ENCODE results near the gene NAA20.
A peak's percentile ranks its signal among the peaks of the same experiment; 100 is the strongest.

The NAA20 gene

DNA sequence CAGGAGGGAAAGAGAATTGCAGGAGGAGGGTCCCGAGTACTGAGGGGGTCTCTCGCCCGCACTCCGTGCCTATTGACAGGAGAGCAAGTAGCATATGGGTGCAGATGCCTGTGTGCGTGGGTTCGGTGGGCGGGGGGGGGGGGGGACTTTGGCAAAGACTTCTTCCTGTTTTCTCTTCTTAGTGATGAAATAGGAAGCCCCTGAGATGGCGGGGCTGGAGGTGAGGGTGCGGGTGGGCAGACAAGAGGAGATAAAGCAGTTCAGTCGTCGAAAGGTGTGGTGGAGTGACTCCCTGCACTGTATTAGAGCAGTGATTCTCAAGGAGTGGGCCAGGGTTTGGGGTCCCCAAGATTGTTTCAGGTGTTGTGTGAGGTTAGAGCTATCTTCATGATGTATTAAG lies 3.7 kb downstream of the NAA20 start:
- no peak for DNase-seq

DNA sequence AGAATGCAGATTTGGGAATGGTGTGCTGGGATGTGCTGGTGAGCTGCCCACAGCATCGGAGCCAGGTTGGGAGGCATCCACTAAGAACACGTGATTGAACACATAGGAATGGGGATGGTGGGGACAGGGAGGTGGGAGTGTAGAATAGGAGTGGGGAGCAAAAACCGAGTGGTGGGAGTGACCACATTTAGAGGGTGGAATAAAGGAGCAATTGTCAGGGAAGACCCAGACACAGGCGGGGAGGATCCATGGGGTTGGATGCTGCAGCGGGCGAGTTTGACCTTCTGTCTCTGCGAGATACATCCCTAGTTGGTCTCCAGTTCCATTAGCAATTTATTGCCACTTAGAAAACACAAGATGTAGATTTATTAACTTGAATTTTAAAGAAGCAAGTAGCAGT lies 4.7 kb downstream of the NAA20 start:
- no peak for DNase-seq

DNA sequence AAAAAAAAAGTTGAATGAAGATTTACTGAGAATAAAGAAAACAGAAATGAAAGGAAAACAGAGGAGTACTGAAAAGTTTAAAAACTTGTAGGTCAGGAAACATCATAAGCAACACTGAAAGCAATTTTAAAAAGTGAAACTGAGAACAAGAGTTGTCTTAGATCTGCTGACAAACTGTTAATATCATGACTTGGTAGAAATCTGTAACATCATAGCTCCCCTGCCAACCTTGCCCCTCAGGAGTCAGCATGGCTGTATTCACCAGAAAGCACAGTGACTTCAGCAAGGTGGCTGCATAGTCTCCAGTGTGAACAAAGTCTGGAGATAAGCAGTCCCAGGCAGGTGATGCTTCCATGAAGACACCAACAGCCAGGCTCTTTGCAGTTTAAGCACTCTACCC lies 5.3 kb downstream of the NAA20 start:
- DNase-seq = no peak

DNA sequence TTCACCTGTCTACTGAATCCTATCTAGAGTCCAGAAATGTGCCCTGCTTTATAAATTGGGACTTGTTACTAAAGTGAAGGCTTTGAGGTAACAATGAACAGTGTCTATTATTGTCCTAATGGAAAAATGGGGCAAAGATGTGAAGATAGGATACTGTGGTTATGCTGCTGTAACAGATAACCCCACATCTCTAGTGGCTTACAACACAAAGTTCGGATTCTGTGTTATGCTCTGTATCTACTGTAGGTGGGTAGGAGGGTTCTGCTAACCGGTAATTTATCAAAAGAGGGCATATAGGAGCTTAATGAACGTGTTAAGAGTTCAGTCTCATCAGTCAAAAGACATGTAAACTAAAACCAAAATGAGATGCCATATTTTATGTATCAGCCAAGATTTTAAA lies 6.2 kb downstream of the NAA20 start:
- no peak for DNase-seq

DNA sequence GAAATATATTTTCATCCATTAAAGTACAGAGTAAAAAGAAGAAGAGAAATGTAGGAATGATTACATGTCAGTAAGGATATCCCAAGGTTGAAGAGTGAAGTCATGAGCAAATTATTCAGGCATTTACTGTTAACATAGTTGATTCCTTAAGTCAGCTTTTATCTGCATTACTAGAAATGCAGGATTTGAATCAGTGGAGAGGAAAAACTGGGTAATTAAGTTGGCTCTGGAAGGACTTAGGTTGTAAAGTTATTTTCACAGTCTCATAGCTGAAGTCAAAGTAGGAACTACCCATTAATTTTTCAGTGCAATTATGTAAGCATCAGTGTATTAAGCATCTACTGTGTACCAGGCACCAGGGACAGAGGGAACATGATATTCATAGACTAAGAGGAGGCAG lies 7.8 kb downstream of the NAA20 start:
- DNase-seq = no peak

DNA sequence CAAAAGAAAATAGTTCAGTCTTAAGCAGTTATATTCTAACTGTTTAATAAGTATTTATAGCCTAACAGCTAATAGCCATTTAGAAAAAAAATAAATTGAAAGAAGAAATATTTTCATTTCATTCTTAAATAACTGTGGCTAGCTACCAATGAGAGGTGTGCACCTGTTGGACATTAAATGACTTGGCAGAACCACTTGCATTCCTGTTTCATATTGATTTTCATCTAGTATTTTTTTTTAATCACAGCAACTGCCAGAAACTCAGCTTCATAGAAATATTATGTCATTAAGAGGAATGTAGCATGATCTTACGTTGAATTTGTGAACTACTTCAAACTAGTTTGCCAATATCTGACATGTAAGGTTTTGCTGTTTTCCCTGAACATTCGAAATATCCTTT lies 10.1 kb downstream of the NAA20 start:
- DNase-seq = no peak

DNA sequence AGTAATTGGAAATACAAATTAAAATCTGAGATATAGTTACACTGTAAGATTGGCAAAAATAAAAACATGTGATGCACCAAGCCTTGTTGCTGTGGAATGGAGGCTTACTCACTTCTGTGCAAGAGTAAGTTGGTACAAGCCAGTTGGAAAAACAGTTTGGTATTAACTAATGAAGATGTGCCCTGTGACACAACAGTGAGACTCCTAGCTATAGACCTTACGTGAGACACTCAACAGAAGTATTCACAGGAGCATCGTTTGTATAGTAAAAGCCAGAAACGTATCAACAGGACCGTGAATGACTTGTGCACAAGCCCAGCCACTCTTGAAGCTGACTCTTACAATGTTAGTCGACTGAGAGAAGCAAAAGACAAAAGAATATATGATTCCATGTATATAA lies 14.6 kb downstream of the NAA20 start:
- no peak for DNase-seq

DNA sequence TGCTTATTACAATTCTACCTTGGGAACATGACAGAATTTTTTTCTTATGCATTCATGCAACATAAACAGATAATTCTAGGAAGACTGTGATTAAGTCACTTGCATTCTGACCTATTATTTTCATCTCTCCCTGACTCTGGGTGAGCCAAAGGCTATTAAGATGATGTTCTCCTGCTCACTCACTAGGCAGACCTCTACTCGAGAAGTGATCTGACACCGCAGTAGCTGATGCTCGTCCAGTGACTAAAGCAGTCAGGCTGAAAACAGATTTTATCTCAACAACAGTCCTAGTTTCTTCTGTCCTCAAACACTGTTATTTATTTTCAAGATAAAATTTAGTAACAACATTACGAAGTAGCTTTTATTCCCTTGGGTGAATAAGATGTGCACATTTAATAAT lies 17.3 kb downstream of the NAA20 start:
- no peak for DNase-seq

DNA sequence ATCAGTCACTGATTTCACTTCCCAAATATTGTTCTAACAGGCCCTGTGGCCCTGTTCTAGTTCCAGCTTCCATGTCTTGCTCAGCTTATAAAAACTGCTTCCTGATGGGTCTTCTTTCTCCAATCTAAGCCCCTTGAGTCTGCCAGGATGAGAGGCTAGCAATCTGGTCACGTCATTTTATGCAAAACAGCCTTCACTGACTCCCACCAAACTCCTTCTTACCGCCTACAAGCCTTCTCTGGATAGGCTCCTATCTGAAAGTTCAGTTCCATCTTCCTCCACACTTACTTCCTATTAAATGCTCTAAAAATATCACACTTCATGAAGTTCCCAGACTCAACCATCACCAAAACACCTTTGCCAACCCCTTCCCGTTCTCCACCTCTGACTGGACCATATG lies 19.6 kb downstream of the NAA20 start:
- no peak for DNase-seq

DNA sequence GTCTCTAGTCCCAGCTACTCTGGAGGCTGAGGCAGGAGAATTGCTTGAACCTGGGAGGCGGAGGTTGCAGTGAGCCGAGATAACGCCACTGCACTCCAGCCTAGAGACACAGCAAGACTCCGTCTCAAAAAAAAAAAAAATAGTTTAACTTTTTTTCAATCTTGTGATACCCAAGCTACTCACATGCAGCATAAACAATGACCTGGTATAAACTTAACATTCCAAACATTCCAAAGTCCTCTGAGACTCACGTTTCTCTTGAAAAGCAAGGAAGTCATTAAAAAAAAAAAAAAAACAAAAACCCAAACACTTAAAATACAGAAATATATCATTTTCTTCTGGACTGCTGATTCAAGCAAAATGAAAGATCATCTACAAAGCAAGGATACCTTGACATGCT lies 20.8 kb downstream of the NAA20 start:
- DNase-seq = no peak

DNA sequence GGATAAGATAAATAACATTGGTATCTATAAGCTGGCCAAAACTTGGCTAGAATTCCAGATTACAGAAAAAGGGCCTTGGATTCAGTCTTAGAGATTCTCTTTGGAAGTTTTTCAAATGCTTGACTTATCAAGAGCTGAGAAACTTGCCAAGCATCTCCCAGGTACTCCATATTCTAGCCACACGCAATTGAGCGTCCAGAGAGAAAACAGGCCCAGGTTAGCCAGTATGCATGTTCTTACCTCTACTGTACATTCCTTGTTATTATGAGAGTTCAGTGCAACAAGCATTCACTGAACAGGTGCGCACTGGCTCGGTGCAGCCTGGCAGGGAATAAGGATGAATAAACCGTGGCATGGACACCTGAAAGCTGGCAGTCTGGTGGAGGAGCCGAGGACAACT lies 21.4 kb downstream of the NAA20 start:
- DNase-seq = no peak

DNA sequence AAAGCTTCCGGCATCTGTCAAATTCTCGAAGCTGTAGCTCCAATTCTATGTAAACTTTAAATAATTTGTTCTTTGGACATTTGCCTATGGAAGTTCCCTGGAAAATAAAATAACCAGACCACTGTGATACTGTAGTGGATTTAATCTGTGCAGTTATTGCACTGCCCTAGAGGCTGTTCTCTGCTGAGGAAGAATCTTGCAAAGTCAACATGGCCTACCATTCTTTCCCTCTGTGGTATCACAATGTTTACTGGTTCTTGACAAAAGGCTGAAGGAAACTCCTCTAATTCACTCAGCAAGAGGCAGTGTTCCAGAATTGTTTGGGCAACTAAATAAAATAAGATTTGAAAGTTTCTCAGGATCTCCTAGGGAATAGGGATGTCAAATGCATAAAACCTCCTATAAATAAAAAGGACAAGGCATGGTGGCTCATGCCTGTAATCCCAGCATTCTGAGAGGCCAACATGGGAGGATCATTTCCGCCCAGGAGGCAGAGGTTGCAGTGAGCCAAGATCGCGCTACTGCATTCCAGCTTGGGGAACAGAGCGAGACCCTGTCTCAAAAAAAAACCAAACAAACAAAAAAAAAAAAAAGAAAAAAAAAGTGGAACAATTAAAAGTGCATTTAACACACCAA lies 22.7 kb downstream of the NAA20 start:
- DNase-seq = no peak

DNA sequence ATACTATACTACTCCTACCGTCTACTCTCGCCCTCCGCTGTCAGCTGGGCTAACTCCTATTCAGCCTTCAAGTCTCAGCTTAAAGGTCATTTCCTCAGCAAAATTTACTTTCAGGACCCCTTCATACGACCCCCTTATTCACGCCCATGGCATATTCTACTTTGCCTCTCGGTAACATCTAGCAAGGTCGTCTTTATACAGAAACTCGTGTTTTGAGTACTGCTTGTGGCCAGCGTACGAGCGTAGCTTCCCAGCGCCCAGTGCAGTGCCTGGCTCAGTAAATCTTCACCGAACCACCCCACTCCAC lies 34.6 kb downstream of the NAA20 start:
- DNase-seq = no peak

DNA sequence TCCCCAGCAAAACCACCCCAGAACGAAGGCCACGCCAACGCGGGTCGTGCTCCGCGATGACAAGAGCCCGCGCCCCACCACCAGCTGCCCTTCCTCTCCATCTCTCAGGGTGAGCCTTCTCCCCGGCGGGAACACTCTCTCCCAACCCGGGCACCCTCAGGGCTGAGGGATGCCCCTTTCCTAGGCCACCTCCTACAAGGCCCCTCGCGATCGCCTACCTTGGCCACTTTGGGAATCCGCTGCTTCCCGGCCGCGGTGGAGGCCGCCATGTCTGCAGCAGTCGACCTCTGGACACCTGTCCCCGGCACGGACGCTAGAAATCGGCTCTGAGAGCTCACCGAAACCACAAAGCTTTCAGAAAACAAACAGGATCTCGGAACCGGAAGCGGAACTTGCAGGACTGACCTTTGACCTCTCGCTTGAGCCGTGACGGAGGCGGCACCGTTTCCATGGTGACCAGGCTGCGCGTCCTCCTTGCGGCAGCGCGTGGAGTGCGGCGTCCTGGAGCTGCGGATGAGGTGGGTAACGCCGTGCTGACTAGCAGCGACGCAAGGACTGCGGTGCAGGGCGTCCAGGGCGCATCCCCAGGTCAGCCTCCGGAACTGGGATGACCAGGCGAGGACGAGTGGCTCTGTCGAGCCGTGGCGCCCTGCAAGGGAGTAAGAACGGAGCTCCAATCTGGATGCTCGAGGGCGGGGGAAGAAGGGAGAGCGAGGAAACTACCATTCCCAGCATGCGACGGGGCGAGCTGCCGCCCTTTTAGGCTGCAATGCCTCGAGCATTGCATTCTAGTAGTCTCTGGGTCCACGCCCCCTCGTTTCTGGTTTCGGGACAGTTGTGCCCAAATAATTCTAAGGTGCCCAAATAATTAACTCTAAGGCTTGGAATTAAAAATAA lies 35.2 kb downstream of the NAA20 start, which contains the start of the genes CFAP61 and CRNKL1:
CFAP61 (plus strand) TSS at position 459 of the 897 bp plus-strand sequence. CDS start 4,122 bp downstream, outside the sequence.
CRNKL1 (minus strand) TSS at position 393 of the 897 bp plus-strand sequence; CDS start at position 269, 124 bp downstream.
- peak; percentile 92 to 96 for DNase-seq

DNA sequence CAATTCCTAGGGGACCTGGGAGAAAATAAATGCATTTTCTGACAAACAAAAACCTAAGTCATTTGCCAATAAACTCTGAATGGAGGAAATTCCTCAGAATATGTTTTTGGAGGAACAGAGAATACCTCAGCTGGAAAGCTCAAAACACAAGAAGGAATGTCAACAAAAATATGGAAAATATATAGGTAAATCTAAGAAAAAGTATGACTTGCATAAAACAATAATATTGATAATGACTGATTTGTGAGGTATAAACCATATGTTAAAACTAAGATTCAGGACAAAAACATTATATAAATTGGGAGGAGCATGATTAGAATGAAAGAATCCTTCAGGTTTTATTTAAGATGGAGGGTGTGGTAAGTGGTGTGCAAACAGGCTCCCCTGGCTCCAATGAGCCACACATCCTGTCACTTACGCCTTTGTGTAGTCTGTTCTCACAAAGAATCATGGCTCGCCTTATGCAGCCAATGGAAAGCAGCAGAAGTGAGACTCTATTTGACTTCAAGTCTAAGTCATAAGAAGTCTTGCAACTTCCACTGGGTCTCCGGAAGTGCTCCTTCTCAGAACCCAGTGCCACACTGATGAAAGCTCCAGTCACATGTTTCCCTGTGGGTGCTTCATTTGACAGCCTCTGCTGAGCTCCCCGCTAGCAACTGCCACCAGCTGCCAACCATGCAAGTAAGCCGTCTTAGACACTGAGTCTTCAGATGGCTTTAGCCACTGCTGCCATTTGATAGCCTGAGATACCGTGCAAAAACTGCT lies 43.3 kb downstream of the NAA20 start:
- no peak for DNase-seq

DNA sequence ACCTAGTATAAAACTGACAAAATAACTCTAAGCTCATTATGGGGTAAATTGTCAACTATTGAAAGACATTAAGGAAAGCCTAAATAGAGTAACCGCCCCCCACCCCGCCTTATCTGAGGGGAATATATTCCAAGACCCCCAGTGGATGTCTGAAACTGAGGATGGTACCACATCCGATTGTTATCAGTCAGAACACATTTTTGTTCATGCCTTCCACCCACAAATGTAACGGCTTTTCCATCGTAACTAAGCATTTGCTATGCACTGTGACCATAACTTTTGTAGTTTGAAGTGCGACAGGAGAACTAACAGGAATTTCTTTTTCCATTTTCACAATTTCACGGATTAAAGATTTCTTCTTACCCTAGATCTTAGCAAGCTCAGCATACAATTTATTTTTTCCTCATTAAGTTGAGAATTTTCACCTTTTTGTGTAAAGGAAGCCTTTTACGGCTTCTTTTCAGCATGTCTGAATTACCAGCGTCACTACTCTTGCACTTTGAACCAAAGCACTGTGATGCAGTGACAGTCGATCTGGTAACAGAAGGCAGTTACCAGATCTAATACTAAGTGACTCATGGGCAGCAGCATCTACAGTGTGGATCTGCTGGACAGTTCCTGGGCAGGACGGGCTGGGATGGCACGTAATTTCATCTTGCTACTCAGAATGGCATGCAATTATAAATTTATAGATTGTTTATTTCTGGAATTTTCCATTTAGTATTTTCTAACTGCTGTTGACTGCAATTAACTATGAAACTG lies 47.0 kb downstream of the NAA20 start:
- DNase-seq = no peak

DNA sequence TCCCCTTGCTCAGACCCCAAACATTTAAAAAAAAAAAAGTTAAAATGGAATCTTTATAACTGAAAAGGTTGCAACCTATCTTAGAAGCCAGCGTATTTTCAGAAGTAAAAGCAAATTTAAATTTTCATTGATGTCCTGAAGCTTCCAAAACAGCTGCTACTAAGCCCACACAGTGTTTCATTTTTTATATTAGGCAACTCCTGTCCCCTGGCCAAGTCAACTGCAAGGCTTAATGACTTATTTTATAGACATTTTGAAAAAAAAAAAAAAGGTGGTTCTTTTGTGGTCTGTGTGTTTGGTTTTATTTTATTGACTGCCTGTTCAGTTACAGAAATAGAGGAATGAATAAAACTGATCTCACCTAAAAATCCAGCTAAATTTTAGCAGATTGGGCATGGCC lies 48.2 kb downstream of the NAA20 start:
- DNase-seq = no peak

DNA sequence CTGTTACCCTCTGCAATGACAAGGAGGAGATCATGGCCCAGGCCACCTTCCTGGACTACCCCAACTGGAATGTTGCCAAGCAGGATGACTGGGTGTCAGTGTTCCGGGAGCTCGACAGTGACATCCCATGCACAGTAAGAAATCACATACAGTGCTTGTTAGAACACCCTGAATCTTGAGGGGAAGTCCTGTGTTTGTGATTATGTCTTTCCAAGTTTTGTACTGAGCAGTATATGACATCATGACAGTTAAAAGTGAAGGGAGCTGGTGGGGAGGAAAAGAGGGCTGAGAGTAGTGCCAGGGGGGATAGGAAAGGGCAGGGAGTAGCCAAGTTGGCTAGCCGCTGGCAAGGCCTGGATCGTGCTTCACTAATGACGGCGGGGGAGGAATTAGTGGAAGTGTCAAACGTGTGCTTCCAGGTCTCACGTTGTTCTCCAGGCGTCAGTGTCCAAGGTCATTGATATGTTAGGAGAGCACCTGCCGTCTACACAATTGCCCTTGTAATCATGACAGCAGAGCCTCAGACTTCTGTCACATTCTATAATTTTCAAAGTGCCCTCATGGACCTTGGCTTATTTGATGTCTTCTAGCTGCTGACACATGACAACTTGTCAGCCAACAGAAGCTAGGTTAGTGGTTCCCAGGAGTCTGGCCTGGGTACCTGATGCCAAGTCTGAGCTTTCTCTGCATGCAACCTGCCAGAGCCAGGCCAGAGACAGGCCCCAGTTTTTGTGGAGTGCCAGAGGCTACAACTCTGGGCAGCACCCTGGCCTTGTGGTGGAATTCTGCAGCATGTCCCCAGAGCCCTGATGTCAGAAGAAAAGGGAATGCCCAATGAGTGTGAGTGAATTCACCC lies 53.9 kb downstream of the NAA20 start:
- DNase-seq = no peak

DNA sequence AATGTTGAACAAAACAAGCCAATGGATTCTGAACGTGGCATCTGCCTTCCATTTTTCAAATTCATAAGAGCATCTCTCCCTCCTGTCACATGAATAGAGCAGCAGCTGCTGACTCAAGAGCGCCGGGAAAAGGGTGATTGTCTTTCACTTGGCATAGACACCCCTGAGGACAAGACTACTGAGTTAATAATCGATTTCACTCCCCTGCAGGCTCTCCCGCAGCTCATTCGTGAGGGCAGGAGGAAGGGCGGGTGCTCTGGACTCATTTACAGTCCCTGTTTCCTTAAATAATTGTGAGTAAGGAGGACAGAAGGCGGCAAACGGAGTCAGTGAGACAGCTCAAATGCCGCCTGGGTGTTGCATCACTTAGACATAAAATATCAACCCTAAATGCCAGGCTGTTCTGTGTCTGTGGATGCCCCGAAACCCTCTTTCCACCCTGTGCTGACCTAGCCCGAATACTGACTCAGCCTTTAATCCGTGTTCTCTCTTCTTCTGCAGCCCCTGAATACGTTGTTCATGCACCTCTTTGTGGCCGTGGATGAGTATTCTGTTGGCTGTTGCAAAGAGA lies 56.7 kb downstream of the NAA20 start:
- DNase-seq = no peak

DNA sequence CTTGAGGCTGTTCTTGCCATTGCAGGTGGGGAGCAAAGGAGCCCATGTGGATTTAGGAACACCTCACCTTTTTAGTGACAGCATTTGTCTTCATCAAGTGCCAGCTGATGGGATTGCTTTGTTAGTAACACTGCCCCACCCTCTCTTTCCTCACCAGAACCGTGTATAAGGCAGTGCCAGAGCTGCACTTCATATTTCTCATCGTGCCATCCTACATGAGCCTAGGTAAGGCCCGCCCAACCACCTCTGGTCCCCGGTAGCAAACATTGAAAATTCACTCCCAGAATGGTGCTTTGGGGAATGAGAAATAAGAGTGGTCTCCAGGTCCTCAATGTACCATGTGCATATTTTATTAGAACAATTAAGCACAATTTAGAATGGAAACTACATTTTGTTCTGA lies 57.9 kb downstream of the NAA20 start:
- no peak for DNase-seq

DNA sequence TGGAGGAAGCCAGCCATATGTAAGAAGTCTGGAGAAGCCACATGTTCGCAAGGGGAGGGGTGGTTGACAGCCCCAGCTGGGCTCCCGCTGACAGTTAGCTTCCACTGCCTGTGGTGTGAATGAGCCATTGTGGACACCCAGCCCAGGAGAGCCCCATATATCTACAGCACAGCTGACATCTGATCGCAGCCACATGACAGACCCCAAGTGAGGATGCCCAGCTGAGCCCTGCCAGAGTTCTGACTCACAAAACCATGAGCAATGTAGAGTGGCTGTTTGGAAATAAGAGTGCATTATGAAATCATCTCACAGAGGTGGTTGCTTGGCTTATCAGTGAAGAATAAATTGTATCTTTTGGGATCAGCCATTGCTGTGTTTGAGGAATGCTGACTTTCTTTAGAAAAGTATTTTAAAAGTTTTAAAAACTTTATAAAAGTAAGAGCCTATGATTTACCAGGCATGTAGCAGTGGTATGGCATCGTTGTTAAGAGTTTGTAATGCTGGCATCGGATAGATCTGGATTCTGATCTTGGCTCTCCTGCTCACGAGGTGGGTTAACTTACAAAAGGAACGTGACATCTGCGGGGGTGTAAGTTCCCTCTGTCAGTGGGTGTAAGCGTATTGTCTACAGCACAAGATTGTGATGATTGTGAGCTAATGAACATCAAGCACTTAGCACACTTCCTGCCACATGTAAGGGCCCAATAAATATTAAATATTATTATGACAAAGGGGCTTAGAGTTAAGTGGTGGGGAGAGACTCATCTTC lies 59.3 kb downstream of the NAA20 start:
- no peak for DNase-seq
